ENCODE measurements around the gene HDAC4.

HDAC4 gene

GRCh38 chr2:239152916-239153305, 247.9 kb downstream of the HDAC4 start:
- Histone ChIP-seq H3K9ac (ENCODE audit: low read depth, low read length) (no peak overlapping the region), H3K4me1 (ENCODE audit: insufficient read depth, low read length) (peaks cover under 1% of the 10 kb centered on the region; the same call in 1 of the 2 replicates), H3K9me3 (ENCODE audit: control insufficient read depth, insufficient read depth, low read length) (no peaks in the 10 kb centered on the region), H3K36me3 (ENCODE audit: insufficient read depth, low read length) (peaks cover 6% of the 10 kb centered on the region)

GRCh38 chr2:239152239-239152915, 248.4 kb downstream of the HDAC4 start:
- Histone ChIP-seq H3K4me1 (ENCODE audit: insufficient read depth, low read length) (no peaks in the 10 kb centered on the region), H3K9ac (ENCODE audit: low read depth, low read length) (no peak overlapping the region), H3K9me3 (ENCODE audit: control insufficient read depth, insufficient read depth, low read length) (no peaks in the 10 kb centered on the region), H3K36me3 (ENCODE audit: insufficient read depth, low read length) (peaks cover 6% of the 10 kb centered on the region)

- H3K36me3 ChIP-seq (ENCODE audit: insufficient read depth, low read length): peaks cover 6% of the 10 kb centered on the region; the same call in 1 of the 2 replicates
- H3K9me3 ChIP-seq (ENCODE audit: control insufficient read depth, insufficient read depth, low read length): no peaks in the 10 kb centered on the region
- no peak overlapping the region for H3K9ac ChIP-seq (ENCODE audit: low read depth, low read length)
- H3K4me1 ChIP-seq (ENCODE audit: insufficient read depth, low read length): no peaks in the 10 kb centered on the region
These were observed 249.4 kb downstream of the HDAC4 start for GRCh38 chr2:239151201-239152131.

GRCh38 chr2:239150125-239151011, 250.5 kb downstream of the HDAC4 start:
- H3K4me1 ChIP-seq (ENCODE audit: insufficient read depth, low read length): no peaks in the 10 kb centered on the region

GRCh38 chr2:239149501-239149900, 251.3 kb downstream of the HDAC4 start:
- Histone ChIP-seq H3K4me1 (ENCODE audit: insufficient read depth, low read length) (no peaks in the 10 kb centered on the region), H3K9ac (ENCODE audit: low read depth, low read length) (no peak overlapping the region), H3K36me3 (ENCODE audit: insufficient read depth, low read length) (no peaks in the 10 kb centered on the region), H3K9me3 (ENCODE audit: control insufficient read depth, insufficient read depth, low read length) (no peaks in the 10 kb centered on the region)

More at GRCh38 chr2:239150125-239151011, 250.5 kb downstream of the HDAC4 start:
- Histone ChIP-seq H3K9ac (ENCODE audit: low read depth, low read length) (no peak overlapping the region), H3K36me3 (ENCODE audit: insufficient read depth, low read length) (0 out of 2 replicates have a peak, but pooled peaks cover 5% of the 10 kb centered on the region), H3K9me3 (ENCODE audit: control insufficient read depth, insufficient read depth, low read length) (no peaks in the 10 kb centered on the region)

- Histone ChIP-seq H3K36me3 (ENCODE audit: insufficient read depth, low read length) (no peaks in the 10 kb centered on the region), H3K4me1 (ENCODE audit: insufficient read depth, low read length) (no peaks in the 10 kb centered on the region), H3K9ac (ENCODE audit: low read depth, low read length) (no peak overlapping the region), H3K9me3 (ENCODE audit: control insufficient read depth, insufficient read depth, low read length) (no peaks in the 10 kb centered on the region)
These were observed 252.2 kb downstream of the HDAC4 start for GRCh38 chr2:239148495-239149200.

- Histone ChIP-seq H3K4me1 (ENCODE audit: insufficient read depth, low read length) (no peaks in the 10 kb centered on the region), H3K9ac (ENCODE audit: low read depth, low read length) (no peak overlapping the region), H3K36me3 (ENCODE audit: insufficient read depth, low read length) (no peaks in the 10 kb centered on the region), H3K9me3 (ENCODE audit: control insufficient read depth, insufficient read depth, low read length) (no peaks in the 10 kb centered on the region)
These were observed 253.4 kb downstream of the HDAC4 start for GRCh38 chr2:239147376-239147775.

GRCh38 chr2:239146741-239147181, 254.1 kb downstream of the HDAC4 start:
- Histone ChIP-seq H3K4me1 (ENCODE audit: insufficient read depth, low read length) (no peaks in the 10 kb centered on the region), H3K36me3 (ENCODE audit: insufficient read depth, low read length) (no peaks in the 10 kb centered on the region), H3K9ac (ENCODE audit: low read depth, low read length) (no peak overlapping the region), H3K9me3 (ENCODE audit: control insufficient read depth, insufficient read depth, low read length) (no peaks in the 10 kb centered on the region)

- Histone ChIP-seq H3K9me3 (ENCODE audit: control insufficient read depth, insufficient read depth, low read length) (no peaks in the 10 kb centered on the region), H3K9ac (ENCODE audit: low read depth, low read length) (no peak overlapping the region), H3K4me1 (ENCODE audit: insufficient read depth, low read length) (no peaks in the 10 kb centered on the region), H3K36me3 (ENCODE audit: insufficient read depth, low read length) (no peaks in the 10 kb centered on the region)
These were observed 254.7 kb downstream of the HDAC4 start for GRCh38 chr2:239146011-239146641.

- H3K9ac ChIP-seq (ENCODE audit: low read depth, low read length): no peak overlapping the region
- no peaks in the 10 kb centered on the region for H3K9me3 ChIP-seq (ENCODE audit: control insufficient read depth, insufficient read depth, low read length)
- H3K4me1 ChIP-seq (ENCODE audit: insufficient read depth, low read length): no peaks in the 10 kb centered on the region
- no peaks in the 10 kb centered on the region for H3K36me3 ChIP-seq (ENCODE audit: insufficient read depth, low read length)
These were observed 255.2 kb downstream of the HDAC4 start for GRCh38 chr2:239145601-239146000.

- Histone ChIP-seq H3K9ac (ENCODE audit: low read depth, low read length) (no peak overlapping the region), H3K4me1 (ENCODE audit: insufficient read depth, low read length) (no peaks in the 10 kb centered on the region), H3K9me3 (ENCODE audit: control insufficient read depth, insufficient read depth, low read length) (no peaks in the 10 kb centered on the region), H3K36me3 (ENCODE audit: insufficient read depth, low read length) (no peaks in the 10 kb centered on the region)
These were observed 255.7 kb downstream of the HDAC4 start for GRCh38 chr2:239145106-239145505.

GRCh38 chr2:239144713-239144999, 256.2 kb downstream of the HDAC4 start:
- no peaks in the 10 kb centered on the region for H3K9me3 ChIP-seq (ENCODE audit: control insufficient read depth, insufficient read depth, low read length)
- no peaks in the 10 kb centered on the region for H3K36me3 ChIP-seq (ENCODE audit: insufficient read depth, low read length)
- H3K4me1 ChIP-seq (ENCODE audit: insufficient read depth, low read length): no peaks in the 10 kb centered on the region
- H3K9ac ChIP-seq (ENCODE audit: low read depth, low read length): no peak overlapping the region

- no peak overlapping the region for H3K9ac ChIP-seq (ENCODE audit: low read depth, low read length)
These were observed 256.7 kb downstream of the HDAC4 start for GRCh38 chr2:239143858-239144712.

More at GRCh38 chr2:239143858-239144712, 256.7 kb downstream of the HDAC4 start:
- H3K36me3 ChIP-seq (ENCODE audit: insufficient read depth, low read length): no peaks in the 10 kb centered on the region
- H3K4me1 ChIP-seq (ENCODE audit: insufficient read depth, low read length): no peaks in the 10 kb centered on the region
- no peaks in the 10 kb centered on the region for H3K9me3 ChIP-seq (ENCODE audit: control insufficient read depth, insufficient read depth, low read length)
